ENCODE measurements around the gene ABHD8. TPM values are rescaled to one million over a fixed set of nuclear protein-coding genes. Genes with fewer than 3 reads are reported as not detected.

Gene ABHD8
- total and polyA plus RNA-seq, 2 of the 13 experiments (the other 11 are each of a cell fraction or from before 2014, with no cell fraction given) = 6.3 to 7.2 TPM

DNA sequence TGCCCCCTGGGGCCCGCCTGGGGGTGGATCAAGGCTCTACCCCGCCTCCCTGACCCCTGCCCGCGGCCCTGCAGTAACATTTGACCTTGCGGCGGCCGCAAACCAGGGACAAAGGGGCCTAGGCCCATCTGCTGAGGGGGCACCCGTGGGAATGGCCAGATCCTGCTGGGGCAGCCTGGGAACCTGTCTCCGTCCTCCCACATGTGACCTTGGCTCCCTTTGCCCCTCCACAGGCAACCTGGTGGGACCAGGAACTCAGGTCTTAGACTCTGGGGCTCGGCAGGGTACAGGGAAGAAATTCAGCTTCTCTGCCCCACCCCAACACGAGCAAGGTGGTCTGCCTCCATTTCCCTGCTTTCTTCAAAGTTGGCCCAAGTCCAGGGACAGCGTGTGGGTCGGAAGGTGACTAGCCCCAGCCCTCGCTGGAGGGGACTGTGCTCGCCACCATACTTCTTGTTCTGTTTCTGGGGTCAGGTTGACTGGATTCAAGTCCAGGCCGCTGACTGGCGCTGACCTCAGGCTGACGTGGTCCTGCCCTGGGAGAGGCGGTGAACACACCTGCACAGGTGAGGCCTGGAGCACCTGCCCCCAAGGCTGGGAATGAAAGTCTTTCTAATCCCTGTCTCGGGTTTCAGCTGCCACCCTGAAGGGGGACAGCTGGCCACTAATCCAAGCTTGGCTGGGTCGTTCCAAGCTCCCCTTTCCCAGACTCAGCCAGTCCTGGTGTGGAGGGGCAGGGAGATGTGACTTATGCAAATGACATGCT lies 55.0 kb downstream of the ABHD8 start (continued):
- TF ChIP-seq, protein P1, sequence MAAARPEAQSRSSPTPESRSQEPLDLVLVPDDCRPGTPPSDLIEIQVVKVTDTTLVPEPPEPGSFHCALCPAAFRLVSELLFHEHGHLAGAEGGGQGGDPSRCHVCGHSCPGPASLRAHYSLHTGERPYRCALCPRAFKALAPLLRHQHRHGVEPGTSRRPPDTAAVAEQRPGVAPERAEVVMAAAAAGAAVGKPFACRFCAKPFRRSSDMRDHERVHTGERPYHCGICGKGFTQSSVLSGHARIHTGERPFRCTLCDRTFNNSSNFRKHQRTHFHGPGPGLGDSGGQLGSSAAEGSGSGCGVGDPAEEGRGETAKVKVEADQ (CRISPR knock-in tag; IDR thresholded peaks at IDR 0.05; ENCODE audit: borderline replicate concordance) = peak; percentile 64; the same call in 1 of the 2 replicates
- TF ChIP-seq HNRNPL (IDR thresholded peaks at IDR 0.05; ENCODE audit: low read depth, low read length) (peak; percentile 94), CAMTA2 (CRISPR knock-in tag; IDR thresholded peaks at IDR 0.05; ENCODE audit: borderline replicate concordance) (no peak; the same call in 1 of the 2 replicates), FOXK1 (CRISPR knock-in tag; IDR thresholded peaks at IDR 0.05; ENCODE audit: borderline replicate concordance, low read depth) (peak; percentile 82; the same call in 1 of the 2 replicates), FOXP1 (IDR thresholded peaks at IDR 0.05) (no peak), FOXP1 (CRISPR knock-in tag; IDR thresholded peaks at IDR 0.05) (peak; percentile 72), ZNF235 (CRISPR knock-in tag; IDR thresholded peaks at IDR 0.05; ENCODE audit: borderline replicate concordance) (peak; percentile 83; the same call in 1 of the 2 replicates), PCBP1 (IDR thresholded peaks at IDR 0.05; ENCODE audit: borderline replicate concordance, low read depth, low read length) (0 out of 2 replicates have a peak, but pooled peaks have one; percentile 84), HOXA5 (CRISPR knock-in tag; IDR thresholded peaks at IDR 0.05) (peak; percentile 70; the same call in 1 of the 2 replicates), HNF1A (IDR thresholded peaks at IDR 0.05; ENCODE audit: low read depth) (peak; percentile 86), HNF1A (CRISPR knock-in tag; IDR thresholded peaks at IDR 0.05; ENCODE audit: borderline replicate concordance) (peak; percentile 97), FIP1L1 (IDR thresholded peaks at IDR 0.05; ENCODE audit: borderline replicate concordance, insufficient read depth, low read depth, low read length) (no peak), ZNF570 (CRISPR knock-in tag; IDR thresholded peaks at IDR 0.05; ENCODE audit: borderline replicate concordance) (no peak), AGO2 (optimal IDR thresholded peaks at IDR 0.05; ENCODE audit: low read depth, low read length) (peak; percentile 64), ZNF264 (CRISPR knock-in tag; IDR thresholded peaks at IDR 0.05) (peak; percentile 92), USF2 (IDR thresholded peaks at IDR 0.05; ENCODE audit: low read depth, low read length) (peak; percentile 26; the same call in 1 of the 2 replicates), USF2 (CRISPR knock-in tag; IDR thresholded peaks at IDR 0.05; ENCODE audit: borderline replicate concordance) (peak; percentile 74; the same call in 1 of the 2 replicates), NFIC (IDR thresholded peaks at IDR 0.05; ENCODE audit: low read length) (peak; percentile 66; the same call in 1 of the 2 replicates), ZNF343 (CRISPR knock-in tag; IDR thresholded peaks at IDR 0.05) (peak; percentile 84; the same call in 1 of the 2 replicates), TFDP1 (CRISPR knock-in tag; IDR thresholded peaks at IDR 0.05; ENCODE audit: borderline replicate concordance) (peak; percentile 53; the same call in 1 of the 2 replicates), PITX1 (CRISPR knock-in tag; IDR thresholded peaks at IDR 0.05) (peak; percentile 96)
